Keratinocyte (primary cell): ENCODE results near the gene ARL17B.

Experiments used
- EZH2 ChIP-seq: IDR thresholded peaks from one replicate; pipeline ENCODE4 v1.6.1; 2012; ENCODE audit warnings: inconsistent platforms, mild to moderate bottlenecking, low read length, moderate library complexity
- TF ChIP-seq, protein P1 (sequence below), 3 experiments: IDR thresholded peaks in 1 of 3; conservative IDR thresholded peaks in 1 of 3; optimal IDR thresholded peaks in 1 of 3; 2 replicates in 2 of 3; 3 replicates in 1 of 3; pipeline versions ENCODE3 to v1.5.1; 2011; ENCODE audit warnings: low read length in 3 of 3, mild to moderate bottlenecking in 3 of 3, moderate library complexity in 2 of 3, control low read depth in 1 of 3, inconsistent platforms in 1 of 3; ENCODE audit not compliant: insufficient read depth in 2 of 3; ENCODE audit errors: extremely low read depth in 1 of 3

DNA sequence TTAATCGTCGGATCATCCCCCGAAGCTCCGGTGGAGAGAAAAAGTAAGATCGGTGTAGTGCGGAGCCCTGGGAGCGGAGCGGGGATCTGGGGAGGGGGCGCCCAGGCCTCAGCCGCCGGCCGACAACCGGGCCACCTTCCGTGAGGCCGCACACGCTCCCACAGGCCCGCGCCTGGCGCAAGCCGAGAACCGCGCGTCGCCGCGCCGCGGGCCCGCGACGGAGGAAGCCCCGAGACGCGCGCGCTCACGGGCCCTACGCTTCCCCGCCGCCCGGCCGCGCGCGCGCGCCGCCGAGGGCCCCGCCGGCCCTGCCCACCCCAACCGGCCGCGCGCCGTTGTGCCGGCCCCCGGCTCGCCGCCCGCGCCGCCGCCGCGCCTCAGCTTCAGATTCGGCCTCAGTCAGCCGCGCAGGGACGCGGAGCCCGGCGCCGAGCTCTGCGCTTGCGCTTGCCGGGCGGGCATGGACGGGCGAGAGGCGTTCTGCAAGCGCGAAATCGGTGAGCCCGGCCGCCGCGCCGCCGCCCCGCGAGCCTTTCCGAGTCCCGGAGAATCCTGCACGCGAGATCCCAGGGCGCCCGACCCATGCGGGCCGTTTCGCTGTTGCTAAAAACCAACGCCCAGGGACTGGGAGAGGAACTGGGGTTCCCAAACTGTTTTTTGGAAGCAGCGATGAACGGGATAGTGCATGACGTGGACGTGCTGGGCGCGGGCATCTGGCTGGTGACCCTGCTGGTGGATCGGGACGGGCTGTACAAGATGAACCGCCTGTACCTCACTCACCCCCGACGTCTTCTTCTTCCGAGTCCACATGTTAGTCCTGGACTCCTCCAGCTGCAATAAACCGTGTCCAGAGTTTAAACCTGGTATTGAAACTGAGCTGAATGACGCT is 94.7 kb downstream of the ARL17B start:
- TF ChIP-seq, protein P1, sequence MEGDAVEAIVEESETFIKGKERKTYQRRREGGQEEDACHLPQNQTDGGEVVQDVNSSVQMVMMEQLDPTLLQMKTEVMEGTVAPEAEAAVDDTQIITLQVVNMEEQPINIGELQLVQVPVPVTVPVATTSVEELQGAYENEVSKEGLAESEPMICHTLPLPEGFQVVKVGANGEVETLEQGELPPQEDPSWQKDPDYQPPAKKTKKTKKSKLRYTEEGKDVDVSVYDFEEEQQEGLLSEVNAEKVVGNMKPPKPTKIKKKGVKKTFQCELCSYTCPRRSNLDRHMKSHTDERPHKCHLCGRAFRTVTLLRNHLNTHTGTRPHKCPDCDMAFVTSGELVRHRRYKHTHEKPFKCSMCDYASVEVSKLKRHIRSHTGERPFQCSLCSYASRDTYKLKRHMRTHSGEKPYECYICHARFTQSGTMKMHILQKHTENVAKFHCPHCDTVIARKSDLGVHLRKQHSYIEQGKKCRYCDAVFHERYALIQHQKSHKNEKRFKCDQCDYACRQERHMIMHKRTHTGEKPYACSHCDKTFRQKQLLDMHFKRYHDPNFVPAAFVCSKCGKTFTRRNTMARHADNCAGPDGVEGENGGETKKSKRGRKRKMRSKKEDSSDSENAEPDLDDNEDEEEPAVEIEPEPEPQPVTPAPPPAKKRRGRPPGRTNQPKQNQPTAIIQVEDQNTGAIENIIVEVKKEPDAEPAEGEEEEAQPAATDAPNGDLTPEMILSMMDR (optimal IDR thresholded peaks at IDR 0.05 in 1 of 3, IDR thresholded peaks at IDR 0.05 in 1 of 3, conservative IDR thresholded peaks at IDR 0.05 in 1 of 3; ENCODE audit: extremely low read depth in 1 of 3, insufficient read depth in 2 of 3, low read length in 3 of 3) = no peak
- no peak for TF ChIP-seq EZH2
